Endothelial cell of umbilical vein (primary cell): ENCODE measurements around the gene CSNK1G1.

Source experiments
- CTCF ChIP-seq, 2 donors: IDR thresholded peaks; 1 replicate in 1 of 2; 2 replicates in 1 of 2; pipeline ENCODE4 v1.5.1; 2011; ENCODE audit warnings: low read length in 2 of 2, mild to moderate bottlenecking in 2 of 2, moderate library complexity in 2 of 2, control low read depth in 1 of 2, inconsistent platforms in 1 of 2, low read depth in 1 of 2; ENCODE audit not compliant: insufficient read depth in 1 of 2; ENCODE audit errors: extremely low read depth in 1 of 2
- GATA2 ChIP-seq: IDR thresholded peaks from 2 replicates; pipeline ENCODE4 v1.7.0; 2011; ENCODE audit warnings: low read depth, mild to moderate bottlenecking, moderate library complexity, mixed read lengths, low read length; ENCODE audit not compliant: insufficient read length, insufficient read depth
- JUN ChIP-seq: IDR thresholded peaks from 2 replicates; pipeline ENCODE4 v1.6.1; 2011; ENCODE audit warnings: borderline replicate concordance, low read depth; ENCODE audit not compliant: insufficient read length, insufficient read depth
- MYC ChIP-seq: IDR thresholded peaks from one replicate; pipeline ENCODE4 v1.6.1; 2011; ENCODE audit warnings: mild to moderate bottlenecking, low read depth, low read length
- POLR2AphosphoS5 ChIP-seq: IDR thresholded peaks from 2 replicates; pipeline ENCODE4 v1.6.1; 2012; ENCODE audit warnings: low read depth, mild to moderate bottlenecking, control low read depth, low read length, moderate library complexity; ENCODE audit not compliant: insufficient read depth

GRCh38 chr15:64249406-64249805, 106.6 kb downstream of the CSNK1G1 start:
- TF ChIP-seq GATA2 (no peak), MYC (no peak), POLR2AphosphoS5 (no peak), CTCF (IDR thresholded peaks at IDR 0.05; ENCODE audit: extremely low read depth in 1 of 2, insufficient read depth in 1 of 2, low read depth in 1 of 2, low read length in 2 of 2) (no peak), JUN (no peak)
